Measurements from ENCODE around the gene MYL2. TPM values are rescaled to one million over a fixed set of nuclear protein-coding genes. Genes with fewer than 3 reads are reported as not detected.

The MYL2 gene
- total RNA-seq, 1 donor from 2014 or later: not detected

DNA sequence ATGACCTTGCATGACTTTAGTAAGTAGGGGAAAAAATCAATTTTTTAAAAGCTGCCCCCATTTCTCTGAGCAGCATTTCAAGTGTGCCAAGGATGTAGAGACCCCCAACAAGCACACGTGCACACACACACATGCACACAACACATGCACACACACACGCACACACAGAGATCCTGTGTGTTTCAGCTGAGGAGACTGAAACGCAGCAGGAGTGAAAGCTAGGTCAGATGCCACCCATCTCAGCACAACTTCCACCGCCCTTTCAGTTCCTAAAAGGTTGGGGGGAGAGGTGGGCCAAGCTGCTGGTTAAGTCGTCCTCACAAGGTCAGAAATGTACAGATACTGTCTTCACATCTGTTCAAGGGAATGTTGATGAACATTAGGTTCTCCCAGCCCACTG is 13.9 kb downstream of the MYL2 start:
- Histone ChIP-seq H3K9me3 (no peaks in the 10 kb centered on the region), H3K4me3 (no peak overlapping the region), H3K4me1 (no peaks in the 10 kb centered on the region), H3K27ac (no peak overlapping the region), H3K27me3 (ENCODE audit: low read depth) (no peaks in the 10 kb centered on the region), H3K36me3 (no peaks in the 10 kb centered on the region)
- DNase-seq (no peak), ATAC-seq (no peak)
- intact Hi-C loops (cut with DNase I): no loop called here
- TF ChIP-seq, protein P1, sequence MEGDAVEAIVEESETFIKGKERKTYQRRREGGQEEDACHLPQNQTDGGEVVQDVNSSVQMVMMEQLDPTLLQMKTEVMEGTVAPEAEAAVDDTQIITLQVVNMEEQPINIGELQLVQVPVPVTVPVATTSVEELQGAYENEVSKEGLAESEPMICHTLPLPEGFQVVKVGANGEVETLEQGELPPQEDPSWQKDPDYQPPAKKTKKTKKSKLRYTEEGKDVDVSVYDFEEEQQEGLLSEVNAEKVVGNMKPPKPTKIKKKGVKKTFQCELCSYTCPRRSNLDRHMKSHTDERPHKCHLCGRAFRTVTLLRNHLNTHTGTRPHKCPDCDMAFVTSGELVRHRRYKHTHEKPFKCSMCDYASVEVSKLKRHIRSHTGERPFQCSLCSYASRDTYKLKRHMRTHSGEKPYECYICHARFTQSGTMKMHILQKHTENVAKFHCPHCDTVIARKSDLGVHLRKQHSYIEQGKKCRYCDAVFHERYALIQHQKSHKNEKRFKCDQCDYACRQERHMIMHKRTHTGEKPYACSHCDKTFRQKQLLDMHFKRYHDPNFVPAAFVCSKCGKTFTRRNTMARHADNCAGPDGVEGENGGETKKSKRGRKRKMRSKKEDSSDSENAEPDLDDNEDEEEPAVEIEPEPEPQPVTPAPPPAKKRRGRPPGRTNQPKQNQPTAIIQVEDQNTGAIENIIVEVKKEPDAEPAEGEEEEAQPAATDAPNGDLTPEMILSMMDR (IDR thresholded peaks at IDR 0.05): no peak

DNA sequence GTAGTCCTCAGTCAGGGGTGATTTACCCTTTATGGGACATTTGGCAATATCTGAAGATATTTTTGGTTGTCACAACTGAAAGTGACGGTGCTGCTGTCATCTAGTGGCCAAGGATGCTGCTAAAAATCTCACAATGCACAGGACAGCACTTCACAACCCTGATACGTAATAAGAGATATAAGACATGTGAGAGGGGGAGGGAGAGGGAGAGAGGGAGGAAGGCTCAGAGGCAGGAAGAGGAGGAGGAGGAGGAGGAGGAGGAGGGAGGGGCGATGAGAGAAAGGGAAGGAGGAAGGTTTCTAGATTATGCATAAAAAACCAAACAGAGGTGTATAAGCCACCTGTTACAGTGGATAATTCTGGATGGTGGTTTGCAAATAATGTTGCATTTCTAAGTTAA is 14.3 kb downstream of the MYL2 start:
- H3K4me3 ChIP-seq: no peak overlapping the region
- TF ChIP-seq, protein P1 (IDR thresholded peaks at IDR 0.05): no peak
- H3K36me3 ChIP-seq: no peaks in the 10 kb centered on the region
- intact Hi-C loops (cut with DNase I): no loop called here
- H3K9me3 ChIP-seq: no peaks in the 10 kb centered on the region
- DNase-seq (no peak), ATAC-seq (no peak)
- no peaks in the 10 kb centered on the region for H3K27me3 ChIP-seq (ENCODE audit: low read depth)
- H3K4me1 ChIP-seq: no peaks in the 10 kb centered on the region
- H3K27ac ChIP-seq: no peak overlapping the region

DNA sequence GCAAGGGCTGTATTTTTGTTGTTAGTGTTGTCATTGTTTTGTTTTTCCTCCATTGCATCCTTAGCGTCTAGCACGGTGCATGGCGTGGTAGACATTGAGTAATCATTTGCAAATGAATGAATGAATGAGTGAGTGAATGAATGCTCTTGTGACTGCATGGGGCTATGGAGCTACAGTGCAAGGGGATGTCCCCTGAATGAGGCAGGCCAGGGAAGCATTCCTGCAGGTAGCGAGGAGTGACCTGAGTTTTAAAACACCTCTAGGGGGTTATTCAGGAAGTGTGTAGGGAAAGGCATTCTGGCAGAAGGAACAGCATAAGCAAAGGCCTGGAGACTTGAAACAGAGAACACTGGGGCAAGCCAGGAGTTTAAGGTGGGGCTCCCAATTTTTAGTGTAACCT is 16.9 kb downstream of the MYL2 start:
- H3K27me3 ChIP-seq (ENCODE audit: low read depth): no peaks in the 10 kb centered on the region
- intact Hi-C loops (cut with DNase I): no loop called here
- H3K9me3 ChIP-seq: no peaks in the 10 kb centered on the region
- no peaks in the 10 kb centered on the region for H3K4me1 ChIP-seq
- DNase-seq (no peak), ATAC-seq (no peak)
- TF ChIP-seq, protein P1 (IDR thresholded peaks at IDR 0.05): no peak
- no peak overlapping the region for H3K4me3 ChIP-seq
- H3K36me3 ChIP-seq: no peaks in the 10 kb centered on the region
- no peak overlapping the region for H3K27ac ChIP-seq

DNA sequence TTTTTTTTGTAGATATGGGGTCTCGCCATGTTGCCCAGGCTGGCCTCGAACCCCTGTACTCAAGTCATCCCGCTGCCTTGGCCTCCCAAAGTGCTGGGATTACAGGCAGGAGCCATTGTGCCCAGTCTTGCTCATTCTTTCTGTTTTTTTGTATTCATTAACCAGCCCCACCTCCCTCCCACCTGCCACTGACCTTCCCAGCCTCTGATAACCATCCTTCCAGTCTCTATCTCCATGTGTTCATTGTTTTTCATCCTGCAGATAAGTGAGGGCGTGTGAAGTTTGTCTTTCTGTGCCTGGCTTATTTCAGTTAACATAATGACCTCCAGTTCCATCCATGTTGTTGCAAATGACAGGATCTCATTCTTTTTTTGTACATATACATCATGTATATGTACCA is 19.0 kb downstream of the MYL2 start:
- TF ChIP-seq, protein P1 (IDR thresholded peaks at IDR 0.05): no peak
- no peak for ATAC-seq
- intact Hi-C loops (cut with DNase I): no loop called here

DNA sequence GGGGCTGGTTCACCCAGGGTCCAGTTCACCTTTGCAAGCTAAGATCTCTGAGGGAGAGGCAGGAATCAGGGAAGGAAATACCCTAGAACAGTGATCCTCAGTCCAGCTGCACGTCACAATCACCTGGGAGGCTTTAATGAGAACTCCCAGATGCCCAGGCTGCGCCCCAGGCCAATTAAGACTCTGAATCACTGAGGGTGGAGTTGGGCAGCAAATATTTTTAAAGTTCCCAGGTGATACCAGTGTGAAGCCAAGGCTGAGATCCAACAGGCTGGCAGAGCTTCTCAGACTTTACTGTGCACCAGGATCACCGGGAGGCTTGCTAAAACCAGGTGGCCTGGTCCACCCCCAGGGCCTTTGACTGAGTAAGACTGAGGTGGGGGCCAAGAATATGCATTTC is 23.8 kb downstream of the MYL2 start:
- H3K27ac ChIP-seq: no peak overlapping the region
- TF ChIP-seq, protein P1 (IDR thresholded peaks at IDR 0.05): no peak
- intact Hi-C loops (cut with DNase I): no loop called here
- no peak overlapping the region for H3K4me3 ChIP-seq
- H3K4me1 ChIP-seq: peaks cover 6% of the 10 kb centered on the region
- no peaks in the 10 kb centered on the region for H3K36me3 ChIP-seq
- peaks cover 6% of the 10 kb centered on the region for H3K27me3 ChIP-seq (ENCODE audit: low read depth)
- H3K9me3 ChIP-seq: no peaks in the 10 kb centered on the region
- DNase-seq: no peak
- no peak for ATAC-seq

More for the DNA sequence above, 19.0 kb downstream of the MYL2 start:
- no peaks in the 10 kb centered on the region for H3K9me3 ChIP-seq
- H3K4me1 ChIP-seq: no peaks in the 10 kb centered on the region
- no peak overlapping the region for H3K27ac ChIP-seq
- no peak overlapping the region for H3K4me3 ChIP-seq
- H3K27me3 ChIP-seq (ENCODE audit: low read depth): no peaks in the 10 kb centered on the region
- DNase-seq: no peak
- no peaks in the 10 kb centered on the region for H3K36me3 ChIP-seq

DNA sequence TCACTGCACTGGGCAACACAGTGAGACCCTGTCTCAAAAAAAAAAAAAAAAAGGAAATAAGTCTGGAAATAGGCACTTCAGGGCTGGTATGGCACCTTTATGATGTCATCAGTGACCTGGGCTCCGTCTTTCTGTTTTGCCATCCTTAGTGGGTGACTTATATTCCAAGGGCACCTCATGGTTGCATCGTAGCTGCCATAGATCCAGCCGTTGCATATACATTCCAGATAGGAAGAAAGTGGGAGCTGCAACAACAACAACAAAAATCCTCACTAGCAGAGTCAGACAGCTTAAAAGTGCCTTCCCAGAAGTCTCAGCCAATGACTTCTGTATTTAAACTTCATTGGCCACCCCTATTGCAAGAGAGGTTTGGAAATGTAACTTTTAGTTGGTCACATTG is 26.4 kb downstream of the MYL2 start:
- ATAC-seq (no peak), DNase-seq (no peak)
- intact Hi-C loops (cut with DNase I): no loop called here
- Histone ChIP-seq H3K36me3 (no peaks in the 10 kb centered on the region), H3K4me1 (peaks cover 6% of the 10 kb centered on the region), H3K27me3 (ENCODE audit: low read depth) (peaks cover 6% of the 10 kb centered on the region), H3K4me3 (no peak overlapping the region), H3K27ac (no peak overlapping the region), H3K9me3 (no peaks in the 10 kb centered on the region)
- TF ChIP-seq, protein P1 (IDR thresholded peaks at IDR 0.05): no peak
